HG03439 (cell line): Measurements from ENCODE around the gene PDLIM5.
"Not testable (repeated sequence)": the region's sequence is repeated elsewhere in the genome, so short reads cannot be mapped to it uniquely, and the experiment has no call there.

Experiments
- ATAC-seq: cut with Tn5 transposase; IDR thresholded peaks from one replicate; pipeline ENCODE4 v1.9.1; 2021; ENCODE audit warnings: mild to moderate bottlenecking, moderate library complexity; ENCODE audit not compliant: unreplicated experiment

PDLIM5 gene

DNA sequence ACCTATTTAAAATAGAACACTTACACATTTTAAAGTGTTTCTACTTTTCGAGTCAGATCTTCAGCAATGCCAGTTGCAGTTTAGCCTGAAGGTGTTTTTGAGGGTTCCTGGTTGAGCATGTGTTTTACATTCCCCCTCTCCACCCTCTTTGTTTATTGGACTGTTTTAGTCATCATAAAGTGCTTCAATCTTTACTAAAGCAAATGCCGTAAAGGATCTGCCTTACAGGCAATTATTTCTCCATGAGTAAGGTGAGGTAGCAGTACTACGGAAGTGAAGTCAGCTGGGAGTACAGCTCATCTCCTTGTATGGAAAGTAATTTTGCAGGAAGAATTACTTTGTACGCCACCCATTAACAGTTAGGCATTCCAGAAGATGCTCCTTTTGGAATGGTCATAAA, 36.9 kb downstream of the PDLIM5 start:
- no peak for ATAC-seq

DNA sequence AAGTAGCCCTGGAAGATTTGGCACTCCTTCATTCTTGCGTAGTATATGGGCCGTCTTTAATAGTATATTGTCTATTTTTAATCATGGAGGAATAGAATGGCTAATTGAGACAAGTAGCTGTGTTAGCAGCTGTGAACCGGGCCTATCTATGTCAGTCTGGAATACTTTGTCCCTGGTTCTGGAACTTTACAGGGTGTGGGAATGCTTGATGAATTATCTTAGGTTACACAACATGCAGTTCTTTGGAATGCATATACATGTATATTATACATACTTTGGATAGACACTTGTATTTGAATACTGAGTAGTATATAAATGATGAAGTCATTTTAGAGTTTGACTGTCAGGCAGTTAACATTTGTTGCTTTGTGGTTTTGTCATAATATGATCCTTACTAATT, 37.4 kb downstream of the PDLIM5 start:
- no peak for ATAC-seq

DNA sequence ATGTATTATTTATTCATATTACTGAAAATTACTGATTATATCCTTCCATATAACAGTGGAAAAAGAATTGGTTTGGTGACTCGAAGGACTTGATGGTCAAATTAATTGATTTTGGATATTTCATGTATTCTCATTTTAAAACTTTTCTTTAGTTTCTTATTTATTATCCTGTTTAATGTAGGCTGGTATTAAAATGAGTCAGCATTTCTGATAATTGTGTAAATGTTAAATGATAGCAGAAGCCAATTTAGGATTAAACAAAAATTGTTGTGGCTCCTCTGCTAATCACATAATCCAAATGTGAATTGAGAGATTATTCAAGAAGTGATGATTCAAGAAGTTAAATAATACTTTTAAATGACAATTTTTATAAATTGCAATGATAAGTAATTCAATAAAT, 38.7 kb downstream of the PDLIM5 start:
- no peak for ATAC-seq

DNA sequence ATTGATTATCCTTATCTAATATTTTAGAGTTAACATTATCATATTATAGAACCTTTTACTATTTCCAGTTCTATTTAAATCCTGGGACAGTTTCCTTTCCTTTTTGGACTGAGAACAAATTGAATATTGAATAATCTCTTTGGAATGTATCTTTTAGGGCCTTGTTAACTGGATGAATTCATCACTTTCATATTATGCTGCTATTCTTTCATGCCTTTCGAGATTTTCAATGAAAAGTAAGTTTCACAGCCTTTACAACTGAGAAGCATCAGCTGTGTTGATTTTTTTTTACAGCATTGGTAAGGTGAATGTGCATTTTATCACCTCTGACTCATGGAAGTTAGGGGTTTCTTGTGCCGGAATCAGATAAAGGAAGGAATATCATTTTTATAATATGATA, 39.6 kb downstream of the PDLIM5 start:
- no peak for ATAC-seq

DNA sequence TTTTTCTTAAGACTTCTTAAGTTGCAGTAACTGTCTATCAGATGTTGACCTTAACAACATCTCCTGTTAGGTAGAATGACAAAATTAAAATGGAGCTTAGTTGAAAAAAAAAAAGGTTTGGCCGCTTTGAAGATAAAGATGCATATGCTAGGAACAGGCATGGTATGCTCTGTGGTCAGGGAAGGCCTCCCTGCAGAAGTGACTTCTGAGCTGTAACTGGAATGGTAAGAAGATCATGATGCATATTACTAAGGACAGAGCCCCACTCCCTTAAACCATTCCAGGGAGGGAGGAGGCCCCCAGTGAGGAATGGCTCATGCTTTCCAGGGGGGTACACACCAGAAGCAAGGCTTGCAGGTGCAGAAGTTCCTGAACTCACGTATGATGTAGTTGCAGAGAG, 43.7 kb downstream of the PDLIM5 start:
- no peak for ATAC-seq

DNA sequence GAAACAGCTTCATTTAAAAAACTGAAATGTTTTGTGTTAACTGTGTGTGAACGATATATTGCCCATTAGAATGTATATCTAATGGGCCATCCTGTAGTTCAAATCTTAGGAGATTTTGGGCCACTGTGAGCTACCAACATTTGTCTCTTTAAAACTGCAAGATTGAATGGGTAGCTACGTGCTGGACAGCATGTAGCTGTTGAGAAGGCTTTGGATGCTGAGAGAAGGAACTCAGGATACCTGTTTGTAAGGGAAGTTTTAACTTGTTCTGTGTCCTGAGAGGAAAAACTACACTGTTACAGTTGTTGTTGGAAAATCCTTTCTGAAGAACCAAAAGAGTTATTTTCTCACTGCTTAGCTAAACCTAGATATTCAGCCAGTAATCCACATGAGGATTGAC, 45.9 kb downstream of the PDLIM5 start:
- ATAC-seq, result no peak

DNA sequence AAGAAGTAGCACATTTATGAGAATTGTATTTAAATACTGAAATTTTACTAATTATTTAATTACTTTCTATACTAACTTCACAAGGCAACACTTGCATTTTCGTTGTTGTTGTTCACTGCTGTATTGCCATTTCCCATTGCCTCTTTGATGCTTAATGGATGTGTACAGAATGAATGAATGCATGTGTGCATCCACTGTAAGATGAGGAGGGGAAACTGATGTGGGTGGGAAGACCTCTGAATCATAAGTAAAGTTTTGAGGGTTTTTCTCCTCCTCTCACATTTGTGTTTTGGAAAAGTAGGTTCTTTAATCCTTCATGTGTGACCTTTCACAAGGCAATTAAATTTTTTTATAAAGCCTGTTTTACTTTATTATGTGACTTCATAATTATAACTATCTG, 46.8 kb downstream of the PDLIM5 start:
- ATAC-seq, result no peak

DNA sequence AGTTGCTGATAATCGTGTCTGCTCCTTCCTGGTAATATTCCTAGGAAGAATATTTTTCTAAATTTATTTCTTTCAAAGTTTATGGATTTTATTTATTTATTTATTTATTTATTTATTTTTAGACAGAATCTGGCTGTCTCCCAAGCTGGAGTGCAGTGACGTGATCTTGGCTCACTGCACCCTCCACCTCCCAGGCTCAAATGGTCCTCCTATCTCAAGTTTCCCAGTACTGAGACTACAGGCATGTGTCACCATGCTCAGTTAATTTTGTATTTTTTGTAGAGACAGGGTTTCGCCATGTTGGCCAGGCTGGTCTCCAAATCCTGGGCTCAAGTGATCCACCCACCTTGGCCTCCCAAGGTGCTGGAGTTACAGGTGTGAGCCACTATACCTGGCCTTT, 48.9 kb downstream of the PDLIM5 start:
- ATAC-seq, result no peak

DNA sequence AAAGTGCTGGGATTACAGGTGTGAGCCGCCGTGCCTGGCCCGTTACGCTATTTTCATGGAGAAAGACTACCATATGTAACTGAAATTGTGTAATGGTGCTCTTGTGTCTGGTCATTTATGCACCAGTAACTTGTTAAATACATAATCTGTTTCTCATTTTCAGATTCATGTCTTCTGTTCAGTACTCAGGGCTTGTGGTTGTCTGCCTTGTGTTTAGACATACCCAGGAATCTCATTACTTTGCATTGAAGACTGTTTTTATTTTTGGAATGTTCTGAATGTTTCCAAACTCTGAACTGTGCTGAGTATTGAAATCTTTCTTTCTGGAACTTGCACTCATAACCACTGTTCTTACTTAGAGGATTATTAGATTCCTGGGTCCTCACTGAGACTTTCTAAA, 52.8 kb downstream of the PDLIM5 start:
- no peak for ATAC-seq

DNA sequence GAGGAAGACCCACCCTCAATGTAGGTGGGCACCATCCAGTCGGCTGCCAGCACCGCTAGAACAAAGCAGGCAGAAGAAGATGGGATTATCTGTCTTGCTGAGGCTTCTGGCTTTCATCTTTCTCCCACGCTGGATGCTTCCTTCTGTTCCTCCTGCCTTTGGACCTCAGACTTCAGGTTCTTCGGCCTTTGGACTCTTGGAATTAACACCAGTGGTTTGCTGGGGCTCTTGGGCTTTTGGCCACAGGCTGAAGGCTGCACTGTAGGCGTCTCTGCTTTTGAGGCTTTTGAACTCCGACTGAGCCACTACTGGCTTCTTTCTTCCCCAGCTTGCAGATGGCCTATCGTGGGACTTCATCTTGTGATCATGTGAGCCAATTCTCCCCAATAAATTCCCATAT, 55.1 kb downstream of the PDLIM5 start:
- ATAC-seq, result no peak

DNA sequence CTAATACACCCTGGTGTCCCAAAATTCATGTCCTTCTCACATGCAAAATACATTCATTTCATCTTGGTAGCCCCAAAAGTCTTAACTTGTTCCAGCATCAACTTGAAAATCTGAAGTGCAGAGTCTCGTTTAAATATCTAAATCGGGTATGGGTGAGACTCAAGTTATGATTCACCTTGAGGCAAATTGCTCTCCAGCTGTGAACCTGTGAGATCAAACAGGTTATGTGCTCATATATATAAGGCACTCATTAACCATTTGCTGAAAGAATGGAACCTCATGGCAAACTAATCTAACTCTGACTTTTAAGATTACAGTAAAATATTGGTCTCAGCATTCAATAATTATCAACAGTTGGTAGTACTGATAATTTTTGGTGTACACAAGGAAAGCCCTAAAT, 55.5 kb downstream of the PDLIM5 start:
- ATAC-seq, result no peak

DNA sequence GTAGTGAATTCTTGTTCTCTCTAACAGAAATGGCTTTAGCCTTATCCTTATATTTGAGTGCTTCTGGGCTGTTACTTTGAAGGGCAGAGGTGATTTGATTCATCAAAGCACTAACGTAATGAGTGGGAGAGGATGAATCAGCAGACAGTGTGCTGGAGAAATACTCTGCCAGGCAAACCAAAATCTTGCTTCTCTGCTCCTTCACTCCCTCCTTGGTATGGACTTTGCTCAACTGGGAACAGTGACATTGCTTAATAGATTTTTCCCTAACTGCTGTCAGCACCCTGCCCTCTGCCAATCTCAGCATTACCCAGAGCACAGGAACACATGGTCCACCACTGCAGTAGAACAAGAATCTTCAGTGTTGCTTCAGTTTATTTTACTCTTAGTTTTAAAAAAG, 56.0 kb downstream of the PDLIM5 start:
- ATAC-seq, result no peak

DNA sequence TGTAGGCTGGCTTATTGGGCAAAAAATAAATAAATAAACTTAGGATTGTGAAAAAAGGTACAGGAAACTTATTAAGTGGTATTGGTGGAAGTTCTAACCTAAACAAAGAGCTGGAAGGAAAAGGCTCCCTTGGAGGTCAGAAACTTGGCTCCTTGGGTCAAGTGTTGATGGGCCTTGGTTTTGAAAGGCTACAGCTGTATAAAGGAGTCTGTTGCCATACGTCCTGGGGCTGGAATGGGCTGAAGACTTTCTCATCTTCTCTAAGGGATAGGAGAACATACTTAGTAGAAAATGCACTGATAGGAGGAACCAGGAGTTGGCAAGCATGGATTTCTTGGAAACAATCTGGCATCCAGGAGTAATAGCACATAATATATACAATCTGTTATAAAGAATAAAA, 56.6 kb downstream of the PDLIM5 start:
- ATAC-seq, result no peak

DNA sequence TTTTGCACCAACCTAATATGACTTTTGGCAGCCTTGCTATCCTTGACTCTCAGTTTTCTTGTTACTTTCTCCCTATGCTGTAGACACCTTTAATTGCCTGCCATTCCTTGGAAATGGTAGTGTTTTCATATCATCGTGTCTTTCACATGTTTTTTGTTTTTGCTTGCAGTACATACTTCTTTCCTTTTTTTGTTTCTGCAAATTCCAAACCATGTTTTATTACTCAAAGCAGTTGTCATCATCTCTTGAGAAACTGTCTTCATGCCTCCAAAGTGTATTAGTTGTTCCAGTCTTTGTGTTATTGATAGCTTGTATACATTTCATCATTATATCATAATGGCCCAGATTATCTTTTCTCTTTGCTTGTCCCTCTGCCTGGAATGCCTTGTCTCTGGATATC, 57.1 kb downstream of the PDLIM5 start:
- no peak for ATAC-seq

DNA sequence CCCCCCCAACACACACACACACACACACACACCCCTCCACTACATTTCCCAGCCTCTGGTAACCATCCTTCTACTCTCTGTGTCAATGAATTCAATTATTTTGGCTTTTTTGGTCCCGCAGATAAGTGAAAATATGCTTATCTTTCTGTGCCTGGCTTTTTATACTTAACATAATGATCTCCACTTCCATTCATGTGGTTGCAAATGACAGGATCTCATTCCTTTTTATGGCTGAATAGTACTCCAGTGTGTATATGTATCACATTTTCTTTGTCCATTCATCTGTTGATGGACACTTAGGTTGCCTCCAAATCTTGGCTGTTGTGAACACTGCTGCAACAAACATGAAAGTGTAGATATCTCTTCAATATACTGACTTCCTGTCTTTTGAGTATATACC, 59.8 kb downstream of the PDLIM5 start:
- no peak for ATAC-seq

DNA sequence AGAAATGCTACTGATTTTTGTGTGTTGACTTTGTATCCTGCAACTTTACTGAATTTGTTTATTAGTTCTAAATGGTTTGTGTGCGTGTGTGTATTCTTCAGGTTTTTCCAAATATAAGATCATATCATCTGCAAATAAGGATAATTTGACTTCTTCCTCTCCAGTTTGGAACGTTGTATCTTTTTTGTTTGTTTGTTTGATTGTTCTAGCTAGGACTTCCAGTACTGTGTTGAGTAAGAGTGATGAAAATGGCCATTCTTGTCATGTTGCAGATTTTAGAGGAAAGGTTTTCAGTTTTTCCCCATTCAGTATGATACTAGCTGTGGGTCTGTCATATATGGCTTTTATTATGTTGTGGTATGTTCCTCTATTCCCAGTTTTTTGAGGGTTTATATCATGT, 61.8 kb downstream of the PDLIM5 start:
- ATAC-seq, result not testable (repeated sequence)

DNA sequence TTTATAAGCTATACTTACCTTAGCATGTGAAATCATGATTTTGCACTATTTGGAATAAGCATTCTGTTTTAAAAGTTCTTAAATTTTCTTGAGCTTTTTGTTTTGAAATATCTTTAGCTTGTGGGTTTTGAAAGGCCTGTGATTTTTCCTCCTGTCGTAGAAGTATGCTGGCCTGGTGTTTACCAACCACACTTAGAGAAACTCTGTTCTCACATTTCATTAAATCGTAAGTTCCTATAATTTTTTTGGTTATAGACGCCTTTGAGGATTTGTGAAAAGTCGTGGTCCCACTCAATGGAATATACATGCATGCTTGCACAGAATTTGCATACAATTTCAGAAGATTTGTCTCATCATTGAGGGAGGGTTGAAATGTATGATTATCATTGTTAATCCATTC, 63.6 kb downstream of the PDLIM5 start:
- ATAC-seq, result no peak

DNA sequence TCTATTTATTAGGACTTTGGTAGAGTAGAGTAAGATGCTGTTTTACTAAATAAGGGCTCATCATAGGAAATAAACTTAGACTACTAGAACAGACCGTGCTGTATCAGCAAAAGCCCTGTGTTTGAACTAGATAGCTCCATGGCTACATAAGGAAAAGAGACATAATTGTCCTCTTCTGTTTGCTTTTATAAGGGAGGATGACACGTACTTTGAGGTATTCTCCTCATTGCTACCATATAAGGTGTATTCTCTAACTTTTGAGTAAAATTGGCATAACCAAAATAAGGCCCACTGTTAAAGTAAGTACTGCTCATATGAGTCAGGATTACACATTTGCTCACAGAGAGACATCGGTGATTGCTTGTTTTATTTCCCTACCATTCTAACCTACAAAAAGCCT, 64.3 kb downstream of the PDLIM5 start:
- no peak for ATAC-seq

DNA sequence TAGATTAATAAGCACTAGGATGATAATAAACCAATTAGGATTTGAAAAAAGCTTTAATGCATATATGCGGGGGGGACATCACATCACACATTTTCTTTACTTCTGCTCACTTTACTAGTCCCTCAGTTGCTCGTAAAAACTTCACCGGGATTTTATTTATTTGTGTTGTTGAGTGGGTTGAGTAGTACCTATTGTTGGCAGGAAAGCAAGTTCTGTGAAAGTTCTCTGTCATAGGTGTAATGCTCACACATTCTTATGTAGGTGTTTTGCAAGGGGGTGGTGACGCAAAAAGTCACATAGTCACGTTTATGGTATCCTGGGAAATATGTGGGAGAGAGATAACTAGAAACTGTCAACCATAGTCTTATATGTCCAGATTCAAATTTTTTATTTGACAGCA, 65.3 kb downstream of the PDLIM5 start:
- no peak for ATAC-seq

DNA sequence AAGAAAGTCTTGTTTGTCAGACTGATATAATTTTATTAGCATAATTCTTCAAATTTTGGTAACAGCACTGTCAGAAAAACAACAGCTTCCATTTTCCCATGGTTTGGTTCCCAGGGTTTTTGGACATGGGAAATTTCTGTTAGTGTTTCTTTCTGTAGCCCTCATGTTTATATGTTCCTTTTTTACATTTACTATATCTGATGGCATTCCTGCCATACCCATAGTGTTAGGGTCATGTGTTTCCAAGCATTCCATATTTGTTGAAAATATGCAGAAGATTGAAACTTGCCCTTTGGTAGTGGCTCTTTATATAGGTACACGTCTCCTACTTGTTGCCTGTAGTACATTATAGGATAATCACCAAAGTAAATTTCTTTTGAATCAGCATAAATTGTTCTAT, 65.8 kb downstream of the PDLIM5 start:
- ATAC-seq, result no peak

DNA sequence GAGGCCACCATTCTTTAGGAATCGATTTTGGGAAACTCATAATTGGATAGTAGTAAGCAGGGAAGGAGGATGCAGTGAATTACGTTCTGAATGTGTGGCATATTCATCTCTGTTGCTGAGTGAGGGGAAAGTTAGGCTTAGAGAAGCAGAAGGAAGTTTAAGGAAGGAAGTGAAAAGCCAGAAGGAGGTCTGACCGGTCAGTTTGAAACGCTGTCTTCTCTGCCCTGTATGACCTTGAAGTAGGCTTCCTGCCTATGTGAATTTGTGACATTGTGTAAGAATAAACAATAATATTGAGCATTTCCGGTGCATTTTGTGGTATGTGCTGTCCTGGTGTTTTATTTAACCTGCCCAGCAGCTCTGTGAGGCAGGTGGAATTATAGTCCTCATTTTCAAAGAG, 67.3 kb downstream of the PDLIM5 start:
- ATAC-seq, result no peak

DNA sequence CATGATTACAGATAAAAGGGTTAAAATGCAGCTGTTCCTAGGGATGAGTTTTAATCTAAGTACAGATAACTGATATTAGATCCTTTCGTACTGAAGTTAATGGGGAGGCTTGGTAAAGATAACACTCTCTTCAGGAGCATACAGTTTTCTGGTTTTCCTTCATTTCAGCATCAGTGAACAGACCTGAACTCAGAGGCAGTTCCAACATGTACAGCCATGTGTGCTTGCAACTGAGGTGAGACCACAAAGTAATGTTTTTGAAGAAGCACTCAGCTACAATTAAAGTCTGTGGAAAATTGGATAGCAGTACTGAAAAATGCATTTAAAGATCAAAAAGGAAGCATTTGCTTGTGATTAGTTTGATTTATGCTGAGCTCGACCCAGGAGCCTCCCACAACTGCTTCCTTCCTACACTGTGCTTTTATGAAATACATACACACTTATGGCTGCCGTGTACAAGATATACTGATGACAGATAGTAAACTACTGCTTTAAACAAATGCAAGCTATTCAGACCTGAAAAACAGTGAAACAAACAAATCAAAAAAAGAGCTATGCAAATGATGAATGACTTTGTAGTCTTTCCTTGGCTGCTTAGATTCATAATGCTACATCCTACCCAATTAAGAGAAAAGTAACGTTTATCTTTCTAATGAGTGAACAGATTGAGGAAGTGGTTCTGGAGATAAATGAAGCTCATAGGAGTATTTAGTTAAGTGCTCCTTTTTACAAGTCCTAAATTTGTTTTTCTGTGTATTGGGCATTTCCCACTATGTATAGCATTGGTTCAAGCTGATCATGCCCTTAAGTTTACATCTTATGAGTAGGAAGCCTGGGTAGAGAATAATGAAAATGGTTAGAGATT, 68.4 kb downstream of the PDLIM5 start:
- no peak for ATAC-seq

DNA sequence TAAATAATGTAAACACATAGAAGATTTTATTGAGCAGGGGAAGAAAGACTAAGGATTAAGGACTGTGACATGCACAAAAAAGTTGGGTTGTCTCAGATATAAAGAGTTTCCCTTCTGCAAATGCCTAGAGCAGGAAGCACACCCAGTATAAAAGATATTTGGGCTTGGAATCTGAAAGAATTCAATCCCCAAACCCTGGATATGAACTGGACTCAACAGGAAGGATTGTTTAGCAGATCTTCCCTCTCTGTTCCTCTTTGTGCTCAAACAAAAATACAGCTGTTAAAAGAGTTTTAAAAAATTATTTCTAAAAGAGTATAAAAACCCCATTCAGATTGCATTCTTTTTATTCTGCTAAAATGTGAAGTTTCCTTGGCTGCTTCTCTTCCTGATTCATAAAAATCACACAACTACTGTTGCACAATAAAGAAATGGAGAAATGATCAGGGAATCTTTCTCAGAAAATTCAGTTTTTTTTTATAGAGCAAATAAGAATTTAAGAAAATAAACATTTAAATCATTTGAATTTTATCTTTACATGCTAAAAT, 71.4 kb downstream of the PDLIM5 start:
- no peak for ATAC-seq
